A673 (cell line): ENCODE results near the gene SCAF4. TPM values are rescaled to one million over a fixed set of nuclear protein-coding genes. Genes with fewer than 3 reads are reported as not detected.
"Not testable (repeated sequence)": the region's sequence is repeated elsewhere in the genome, so short reads cannot be mapped to it uniquely, and the experiment has no call there.

Experiments used
- BruUV-seq: library from RNA; stranded (reverse); fragments of 400-500 nt; replicated peaks from 2 replicates; lab custom pipeline; 2021; lab: Mats Ljungman, UMichigan
- CTCF ChIA-PET: fragments of 300-600 bp; sonication (Branson Sonifier 250); formaldehyde crosslinking; loops from one replicate; lab custom pipeline; 2022; ENCODE audit warnings: antibody characterized with exemption; lab: Charles Lee
- POLR2A ChIA-PET: fragments of 300-600 bp; sonication (Branson Sonifier 250); formaldehyde crosslinking; loops from one replicate; lab custom pipeline; 2022; ENCODE audit warnings: antibody characterized with exemption; ENCODE audit not compliant: low non-redundant PET; lab: Charles Lee
- DNase-seq: peaks from one replicate; pipeline ENCODE4 v3.0.0-alpha.2; 2015; ENCODE audit warnings: low spot score
- H3K27ac ChIP-seq: fragments of 200-600 bp; sonication (generic); 2 replicates; pipeline ENCODE4 v1.5.1; 2016; ENCODE audit warnings: mixed run types, low read depth, mild to moderate bottlenecking, mixed read lengths, antibody characterized with exemption, low read length; ENCODE audit not compliant: poor library complexity, severe bottlenecking
- H3K27me3 ChIP-seq: fragments of 200-600 bp; sonication (generic); replicated peaks from 2 replicates; pipeline ENCODE4 v1.6.1; 2017; ENCODE audit warnings: mixed run types, low read depth, mild to moderate bottlenecking, mixed read lengths, antibody characterized with exemption, low read length; ENCODE audit not compliant: insufficient read depth, poor library complexity
- H3K36me3 ChIP-seq: fragments of 200-600 bp; sonication (generic); 2 replicates; pipeline ENCODE4 v1.6.1; 2016; ENCODE audit warnings: mixed run types, mild to moderate bottlenecking, mixed read lengths, antibody characterized with exemption, low read length; ENCODE audit not compliant: insufficient read depth, poor library complexity, severe bottlenecking
- H3K4me1 ChIP-seq: fragments of 200-600 bp; sonication (generic); 2 replicates; pipeline ENCODE4 v1.6.1; 2017; ENCODE audit warnings: mixed run types, mild to moderate bottlenecking, mixed read lengths, antibody characterized with exemption, low read length; ENCODE audit not compliant: insufficient read depth, poor library complexity, severe bottlenecking
- H3K4me3 ChIP-seq: fragments of 200-600 bp; sonication (generic); 2 replicates; pipeline ENCODE4 v1.5.1; 2016; ENCODE audit warnings: low read depth, mixed run types, mild to moderate bottlenecking, mixed read lengths, low read length; ENCODE audit not compliant: poor library complexity, severe bottlenecking
- H3K9me3 ChIP-seq: fragments of 200-600 bp; sonication (generic); 2 replicates; pipeline ENCODE4 v1.6.1; 2016; ENCODE audit warnings: mixed run types, low read depth, mild to moderate bottlenecking, mixed read lengths, antibody characterized with exemption, low read length; ENCODE audit not compliant: poor library complexity, severe bottlenecking
- EZH2 ChIP-seq: fragments of 200-600 bp; sonication (generic); IDR thresholded peaks from 2 replicates; pipeline ENCODE4 v1.6.1; 2017; ENCODE audit warnings: borderline replicate concordance, low read depth, mild to moderate bottlenecking, mixed read lengths, antibody characterized with exemption, low read length; ENCODE audit not compliant: poor library complexity, severe bottlenecking
- intact Hi-C: fragments of 100-400 bp; cut with micrococcal nuclease; formaldehyde crosslinking; loops from one replicate; pipeline ENCODE4 v1.10.0; 2022; ENCODE audit not compliant: unreplicated experiment
- total RNA-seq: library from RNA; stranded (reverse); gene quantifications from 2 replicates; pipeline ENCODE4 v1.2.3, GENCODE V29; 2021
- TF ChIP-seq, protein P1 (sequence below): fragments of 300-800, 200-600 bp; sonication (generic); conservative IDR thresholded peaks from 2 replicates; pipeline ENCODE4 v1.5.1; 2017; ENCODE audit warnings: low read depth, mild to moderate bottlenecking, antibody characterized with exemption, low read length, moderate library complexity, mixed read lengths

Gene SCAF4
- total RNA-seq, 1 experiment from 2014 or later: 57.0 TPM

DNA sequence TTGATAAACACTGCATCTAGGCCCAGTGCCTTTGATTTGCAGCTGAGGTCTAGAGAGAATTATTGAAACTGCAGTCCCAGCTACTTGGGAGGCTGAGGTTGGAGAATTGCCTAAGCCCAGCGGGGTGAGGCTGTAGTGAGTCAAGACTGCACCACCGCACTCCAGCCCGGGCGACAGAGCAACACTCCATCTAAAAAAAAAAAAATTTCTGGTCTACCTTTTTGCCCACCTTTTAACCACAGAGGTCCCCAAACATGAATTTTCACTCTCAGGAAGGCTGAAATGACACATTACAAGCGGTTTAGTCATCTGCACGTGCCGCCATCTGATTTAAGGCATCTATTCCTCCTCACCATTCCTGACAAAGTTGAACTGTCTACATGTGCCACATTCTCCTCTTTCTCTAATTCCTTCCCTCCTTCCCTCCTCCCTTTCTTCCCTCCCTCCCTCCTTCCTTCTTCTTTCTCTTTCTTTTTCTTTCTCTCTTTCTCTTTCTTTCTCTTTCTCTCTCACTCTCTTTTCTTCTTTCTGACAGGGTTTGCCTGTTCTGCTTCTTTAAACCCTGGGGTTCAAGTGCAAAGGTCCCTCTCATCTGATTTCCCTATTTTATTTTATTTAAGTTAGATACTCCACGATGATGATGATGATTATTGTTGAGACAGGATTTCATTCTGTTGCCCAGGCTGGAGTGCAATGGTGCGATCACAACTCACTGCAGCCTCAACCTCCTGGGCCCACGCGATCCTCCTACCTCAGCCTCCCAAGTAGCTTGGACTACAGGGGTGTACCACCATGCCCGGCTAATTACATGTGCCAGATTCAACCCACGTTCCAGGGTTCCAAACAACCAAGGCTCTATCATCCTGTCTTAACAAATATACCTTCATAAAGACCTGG lies 75.5 kb downstream of the SCAF4 start:
- Histone ChIP-seq H3K4me1 (peaks cover 8% of the 10 kb centered on the region), H3K36me3 (peaks cover 3% of the 10 kb centered on the region), H3K27me3 (no peaks in the 10 kb centered on the region), H3K4me3 (no peak overlapping the region), H3K27ac (no peak overlapping the region), H3K9me3 (no peaks in the 10 kb centered on the region)
- CTCF ChIA-PET: no interaction called here
- TF ChIP-seq EZH2: no peak
- TF ChIP-seq, protein P1, sequence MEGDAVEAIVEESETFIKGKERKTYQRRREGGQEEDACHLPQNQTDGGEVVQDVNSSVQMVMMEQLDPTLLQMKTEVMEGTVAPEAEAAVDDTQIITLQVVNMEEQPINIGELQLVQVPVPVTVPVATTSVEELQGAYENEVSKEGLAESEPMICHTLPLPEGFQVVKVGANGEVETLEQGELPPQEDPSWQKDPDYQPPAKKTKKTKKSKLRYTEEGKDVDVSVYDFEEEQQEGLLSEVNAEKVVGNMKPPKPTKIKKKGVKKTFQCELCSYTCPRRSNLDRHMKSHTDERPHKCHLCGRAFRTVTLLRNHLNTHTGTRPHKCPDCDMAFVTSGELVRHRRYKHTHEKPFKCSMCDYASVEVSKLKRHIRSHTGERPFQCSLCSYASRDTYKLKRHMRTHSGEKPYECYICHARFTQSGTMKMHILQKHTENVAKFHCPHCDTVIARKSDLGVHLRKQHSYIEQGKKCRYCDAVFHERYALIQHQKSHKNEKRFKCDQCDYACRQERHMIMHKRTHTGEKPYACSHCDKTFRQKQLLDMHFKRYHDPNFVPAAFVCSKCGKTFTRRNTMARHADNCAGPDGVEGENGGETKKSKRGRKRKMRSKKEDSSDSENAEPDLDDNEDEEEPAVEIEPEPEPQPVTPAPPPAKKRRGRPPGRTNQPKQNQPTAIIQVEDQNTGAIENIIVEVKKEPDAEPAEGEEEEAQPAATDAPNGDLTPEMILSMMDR: no peak
- intact Hi-C loops: no loop called here
- DNase-seq: no peak
- POLR2A ChIA-PET: no interaction called here
- no TSS peak for BruUV-seq

DNA sequence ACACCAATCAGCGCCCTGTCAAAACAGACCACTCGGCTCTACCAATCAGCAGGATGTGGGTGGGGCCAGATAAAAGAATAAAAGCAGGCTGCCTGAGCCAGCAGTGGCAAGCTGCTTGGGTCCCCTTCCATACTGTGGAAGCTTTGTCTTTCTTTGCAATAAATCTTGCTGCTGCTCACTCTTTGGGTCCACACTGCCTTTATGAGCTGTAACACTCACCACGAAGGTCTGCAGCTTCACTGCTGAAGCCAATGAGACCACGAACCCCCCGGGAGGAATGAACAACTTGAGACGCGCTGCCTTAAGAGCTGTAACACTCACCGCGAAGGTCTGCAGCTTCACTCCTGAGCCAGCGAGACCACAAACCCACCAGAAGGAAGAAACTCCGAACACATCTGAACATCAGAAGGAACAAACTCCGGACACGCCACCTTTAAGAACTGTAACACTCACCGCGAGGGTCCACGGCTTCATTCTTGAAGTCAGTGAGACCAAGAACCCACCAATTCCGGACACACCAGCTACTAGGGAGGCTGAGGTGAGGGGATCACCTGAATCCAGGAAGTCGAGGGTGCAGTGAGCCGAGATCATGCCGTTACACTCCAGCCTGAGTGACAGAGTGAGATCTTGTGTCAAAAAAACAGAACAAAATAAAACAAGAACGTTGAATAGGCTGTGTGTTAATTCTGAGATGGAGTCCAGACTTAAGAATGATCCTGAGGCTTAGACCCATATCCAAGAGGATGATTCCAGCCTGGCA lies 76.9 kb downstream of the SCAF4 start:
- H3K36me3 ChIP-seq, DNase-seq, H3K4me1 ChIP-seq, H3K9me3 ChIP-seq, POLR2A ChIA-PET, intact Hi-C loops, BruUV-seq, H3K27me3 ChIP-seq, CTCF ChIA-PET, H3K4me3 ChIP-seq, H3K27ac ChIP-seq: not testable (repeated sequence)

DNA sequence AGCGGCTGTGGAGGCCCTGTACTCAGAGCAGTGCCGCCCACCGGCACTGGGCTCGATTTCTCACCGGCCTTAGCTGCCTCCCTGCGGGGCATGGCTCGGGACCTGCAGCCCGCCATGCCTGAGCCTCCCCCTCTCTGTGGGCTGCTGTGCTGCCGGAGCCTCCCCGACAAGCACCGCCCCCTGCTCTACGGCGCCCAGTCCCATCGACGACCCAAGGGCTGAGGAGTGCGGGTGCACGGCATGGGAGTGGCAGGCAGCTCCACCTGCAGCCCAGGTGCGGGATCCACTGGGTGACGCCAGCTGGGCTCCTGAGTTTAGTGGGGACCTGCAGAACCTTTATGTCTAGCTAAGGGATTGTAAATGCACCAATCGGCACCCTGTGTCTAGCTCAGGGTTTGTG lies 77.6 kb downstream of the SCAF4 start:
- no TSS peak for BruUV-seq
- ChIA-PET POLR2A (no interaction called here), CTCF (no interaction called here)
- intact Hi-C loops: no loop called here
- DNase-seq: no peak
- Histone ChIP-seq H3K27me3 (no peaks in the 10 kb centered on the region), H3K4me1 (no peaks in the 10 kb centered on the region), H3K9me3 (no peaks in the 10 kb centered on the region), H3K4me3 (no peak overlapping the region), H3K36me3 (no peaks in the 10 kb centered on the region), H3K27ac (no peak overlapping the region)
- TF ChIP-seq EZH2: no peak
- TF ChIP-seq, protein P1: no peak

DNA sequence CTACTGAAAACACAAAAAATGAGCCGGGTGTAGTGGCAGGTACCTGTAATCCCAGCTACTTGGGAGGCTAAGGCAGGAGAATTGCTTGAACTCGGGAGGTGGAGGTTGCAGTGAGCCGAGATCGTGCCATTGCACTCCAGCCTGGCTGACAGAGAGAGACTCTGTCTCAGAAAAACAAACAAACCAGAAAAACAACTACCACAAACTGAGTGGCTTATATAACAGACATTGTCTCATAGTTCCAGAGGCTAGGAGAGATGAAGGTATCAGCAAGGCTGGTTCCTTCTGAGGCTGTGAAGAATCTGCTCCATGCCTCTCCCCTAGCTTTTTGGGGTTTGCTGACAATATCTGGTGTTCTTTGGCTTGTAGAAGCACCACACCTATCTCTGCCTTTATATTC lies 80.4 kb downstream of the SCAF4 start:
- CTCF ChIA-PET, DNase-seq, intact Hi-C loops, H3K4me1 ChIP-seq, H3K36me3 ChIP-seq, POLR2A ChIA-PET, H3K4me3 ChIP-seq, H3K27me3 ChIP-seq, H3K9me3 ChIP-seq, BruUV-seq, H3K27ac ChIP-seq: not testable (repeated sequence)
